A673 (cell line): ENCODE results near the gene ABCA7.

Source experiments
- EZH2 ChIP-seq: fragments of 200-600 bp; sonication (generic); IDR thresholded peaks from 2 replicates; pipeline ENCODE4 v1.6.1; 2017; ENCODE audit warnings: borderline replicate concordance, low read depth, mild to moderate bottlenecking, mixed read lengths, antibody characterized with exemption, low read length; ENCODE audit not compliant: poor library complexity, severe bottlenecking
- TF ChIP-seq, protein P1 (sequence below): fragments of 300-800, 200-600 bp; sonication (generic); conservative IDR thresholded peaks from 2 replicates; pipeline ENCODE4 v1.5.1; 2017; ENCODE audit warnings: low read depth, mild to moderate bottlenecking, antibody characterized with exemption, low read length, moderate library complexity, mixed read lengths

DNA sequence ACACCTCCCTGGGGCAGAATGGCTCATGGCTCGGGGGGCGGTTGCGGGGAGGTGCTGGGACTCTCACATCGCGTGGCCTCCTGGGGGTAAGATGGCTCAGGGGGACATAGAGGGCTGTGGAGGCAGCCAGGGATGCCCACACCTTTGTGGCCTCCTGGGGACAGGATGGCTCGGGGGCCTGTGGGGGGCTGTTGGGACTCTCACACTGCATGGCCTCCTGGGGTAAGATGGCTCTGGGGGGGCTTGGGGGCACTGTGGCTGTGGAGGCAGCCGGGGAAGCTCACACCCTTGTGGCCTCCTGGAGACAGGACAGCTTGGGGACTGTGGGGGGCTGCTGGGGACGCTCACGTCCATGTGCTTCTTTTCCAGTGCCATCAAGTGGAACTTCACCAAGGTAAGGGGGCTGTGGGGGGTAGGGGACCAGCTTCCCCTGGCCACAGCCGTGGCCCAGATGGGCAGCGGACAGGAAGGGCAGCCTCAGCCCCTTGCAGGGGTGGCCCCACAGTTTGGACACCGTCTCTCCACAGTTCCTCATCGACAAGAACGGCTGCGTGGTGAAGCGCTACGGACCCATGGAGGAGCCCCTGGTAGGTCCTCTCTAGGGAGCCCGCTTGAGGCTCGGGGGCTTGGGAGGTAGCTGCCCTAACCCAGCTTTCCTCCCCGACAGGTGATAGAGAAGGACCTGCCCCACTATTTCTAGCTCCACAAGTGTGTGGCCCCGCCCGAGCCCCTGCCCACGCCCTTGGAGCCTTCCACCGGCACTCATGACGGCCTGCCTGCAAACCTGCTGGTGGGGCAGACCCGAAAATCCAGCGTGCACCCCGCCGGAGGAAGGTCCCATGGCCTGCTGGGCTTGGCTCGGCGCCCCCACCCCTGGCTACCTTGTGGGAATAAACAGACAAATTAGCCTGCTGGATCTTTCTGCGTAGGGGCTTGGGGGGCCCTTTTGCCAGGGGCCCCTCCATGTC lies 66.2 kb downstream of the ABCA7 start:
- TF ChIP-seq, protein P1, sequence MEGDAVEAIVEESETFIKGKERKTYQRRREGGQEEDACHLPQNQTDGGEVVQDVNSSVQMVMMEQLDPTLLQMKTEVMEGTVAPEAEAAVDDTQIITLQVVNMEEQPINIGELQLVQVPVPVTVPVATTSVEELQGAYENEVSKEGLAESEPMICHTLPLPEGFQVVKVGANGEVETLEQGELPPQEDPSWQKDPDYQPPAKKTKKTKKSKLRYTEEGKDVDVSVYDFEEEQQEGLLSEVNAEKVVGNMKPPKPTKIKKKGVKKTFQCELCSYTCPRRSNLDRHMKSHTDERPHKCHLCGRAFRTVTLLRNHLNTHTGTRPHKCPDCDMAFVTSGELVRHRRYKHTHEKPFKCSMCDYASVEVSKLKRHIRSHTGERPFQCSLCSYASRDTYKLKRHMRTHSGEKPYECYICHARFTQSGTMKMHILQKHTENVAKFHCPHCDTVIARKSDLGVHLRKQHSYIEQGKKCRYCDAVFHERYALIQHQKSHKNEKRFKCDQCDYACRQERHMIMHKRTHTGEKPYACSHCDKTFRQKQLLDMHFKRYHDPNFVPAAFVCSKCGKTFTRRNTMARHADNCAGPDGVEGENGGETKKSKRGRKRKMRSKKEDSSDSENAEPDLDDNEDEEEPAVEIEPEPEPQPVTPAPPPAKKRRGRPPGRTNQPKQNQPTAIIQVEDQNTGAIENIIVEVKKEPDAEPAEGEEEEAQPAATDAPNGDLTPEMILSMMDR = no peak
- TF ChIP-seq EZH2 = no peak
